Measurements from ENCODE around the gene NACC2. TPM values are rescaled to one million over a fixed set of nuclear protein-coding genes. Genes with fewer than 3 reads are reported as not detected.

NACC2 gene
- total and polyA plus RNA-seq, 2 of the 8 experiments (the other 6 are each of a cell fraction or from before 2014, with no cell fraction given): 8.3 to 14.0 TPM

DNA sequence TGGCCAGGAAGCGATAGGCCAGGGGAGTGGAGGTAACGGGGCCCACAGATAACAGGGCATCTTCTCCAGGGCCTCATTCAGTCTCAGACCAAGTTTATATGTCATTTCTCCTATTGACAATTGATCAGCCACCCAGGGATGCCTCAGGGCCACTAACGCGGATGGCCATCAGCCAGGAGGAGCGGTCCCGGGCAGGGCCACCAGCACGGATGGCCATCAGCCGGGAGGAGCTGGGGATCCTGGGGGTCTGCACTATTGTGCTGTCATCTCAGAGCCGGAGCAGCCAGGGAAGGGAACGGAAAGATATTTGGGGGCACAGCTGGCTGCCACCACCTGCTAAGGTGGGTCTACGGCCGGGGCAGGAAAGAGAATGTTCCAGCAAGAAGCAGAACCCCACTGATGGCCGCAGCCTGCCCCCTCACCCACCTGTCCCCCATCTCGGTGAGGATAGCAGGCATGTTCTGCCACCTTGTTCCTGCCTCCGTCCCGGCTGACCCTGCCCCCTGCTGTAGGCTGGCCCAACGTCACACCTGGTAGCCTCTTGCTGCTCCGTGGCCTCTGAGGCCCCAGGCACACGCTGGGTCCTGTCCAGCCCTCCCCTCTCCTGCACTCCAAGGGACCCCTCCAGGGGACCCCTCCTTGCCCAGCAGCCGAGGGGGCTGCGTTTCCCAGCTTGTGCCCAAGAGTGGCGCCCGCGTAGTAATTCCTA is 112.4 kb downstream of the NACC2 start:
- Histone ChIP-seq H2AK5ac (ENCODE audit: low read depth, low read length) (no peak overlapping the region), H3K56ac (replicated peaks; ENCODE audit: insufficient read length, low read depth, low read length) (no peak overlapping the region), H3K36me3 (ENCODE audit: control insufficient read depth in 2 of 4, insufficient read depth in 4 of 4, low read length in 3 of 4) (no peaks in the 10 kb centered on the region), H2BK120ac (replicated peaks; ENCODE audit: low read depth, low read length) (no peak overlapping the region), H3K4me3 (ENCODE audit: extremely low read depth in 1 of 4, insufficient read depth in 2 of 4, low read depth in 3 of 4, low read length in 4 of 4) (no peak overlapping the region), H3K27me3 (replicated peaks in 1 of 4; ENCODE audit: control insufficient read depth in 3 of 4, extremely low read depth in 1 of 4, insufficient read depth in 3 of 4, low read length in 3 of 4) (no peaks in the 10 kb centered on the region), H3K79me2 (ENCODE audit: control insufficient read depth in 1 of 2, insufficient read depth in 2 of 2, low read length in 2 of 2) (no peaks in the 10 kb centered on the region), H3K27ac (ENCODE audit: low read depth, low read length) (no peak overlapping the region), H4K5ac (ENCODE audit: insufficient read length, low read depth, low read length) (no peak overlapping the region), H3K4ac (replicated peaks; ENCODE audit: insufficient read length, low read depth, low read length) (no peak overlapping the region), H3K18ac (ENCODE audit: extremely low read depth, low read length) (no peak overlapping the region), H2BK15ac (ENCODE audit: low read length) (0 out of 2 replicates have a peak overlapping the region, but pooled peaks have one; percentile 61), H3K14ac (ENCODE audit: insufficient read length) (no peak overlapping the region), H3K23ac (ENCODE audit: insufficient read length) (no peak overlapping the region), H3K9ac (replicated peaks in 1 of 4; ENCODE audit: extremely low read depth in 1 of 4, low read depth in 3 of 4, low read length in 3 of 4) (no peak overlapping the region), H4K91ac (replicated peaks; ENCODE audit: insufficient read length, low read length) (no peak overlapping the region), H4K20me1 (replicated peaks in 1 of 2; ENCODE audit: control insufficient read depth in 1 of 2, insufficient read depth in 2 of 2, low read length in 2 of 2) (no peaks in the 10 kb centered on the region), H3K9me3 (ENCODE audit: insufficient read depth in 2 of 2, low read depth in 1 of 2, low read length in 1 of 2) (no peaks in the 10 kb centered on the region), H2BK20ac (ENCODE audit: low read length) (no peak overlapping the region), H3K23me2 (ENCODE audit: low read depth, low read length) (no peaks in the 10 kb centered on the region), H3K79me1 (ENCODE audit: low read depth, low read length) (no peaks in the 10 kb centered on the region), H2BK12ac (ENCODE audit: low read depth, low read length) (peak overlapping the region; percentile 60; the same call in 1 of the 2 replicates), H2BK5ac (ENCODE audit: low read depth, low read length) (no peak overlapping the region), H4K8ac (ENCODE audit: extremely low read depth, insufficient read depth, low read length) (no peak overlapping the region), H2AFZ (ENCODE audit: low read length) (no peak overlapping the region), H3K4me1 (replicated peaks in 1 of 4; ENCODE audit: control insufficient read depth in 3 of 4, insufficient read depth in 4 of 4, low read length in 3 of 4) (peaks cover 0 to 3% (median 0%) of the 10 kb centered on the region in 4 experiments; a peak in 1 of 7 replicates), H3K4me2 (ENCODE audit: insufficient read depth in 1 of 2, low read depth in 2 of 2, low read length in 2 of 2) (no peak overlapping the region)
- 88% methylated on average over 24 of the region's 24 CpGs; no CpG with 5 or more reads in 1 of the 2 experiments for WGBS, 2 experiments (ENCODE audit: extremely low coverage in 1 of 2, insufficient coverage in 1 of 2, insufficient read length in 1 of 2, insufficient replicate concordance in 2 of 2, low coverage in 1 of 2, low lambda C conversion rate in 2 of 2, missing lambda C conversion rate in 1 of 2)
- FAIRE-seq: no peak
- ChIA-PET POLR2A (ENCODE audit: partially characterized antibody) (no interaction called here), CTCF (ENCODE audit: partially characterized antibody) (interaction anchor here (0.6 to 2.9 kb wide), 4 partner anchors 9 to 105 kb away, joined by 3 to 17 read pairs (median 6); no protein-coding TSS in a partner anchor)
- DNase-seq (ENCODE audit: low read depth in 1 of 2, low spot score in 2 of 2): no peak
- TF ChIP-seq ZNF274 (IDR thresholded peaks at IDR 0.05; ENCODE audit: borderline replicate concordance, extremely low read depth, low read length) (no peak), EZH2 (IDR thresholded peaks at IDR 0.05; ENCODE audit: low read depth, low read length, severe bottlenecking) (no peak), SIRT6 (IDR thresholded peaks at IDR 0.05; ENCODE audit: low read length) (no peak), CBX5 (IDR thresholded peaks at IDR 0.05; ENCODE audit: low read depth, low read length) (no peak), ASH2L (IDR thresholded peaks at IDR 0.05; ENCODE audit: low read length) (no peak), JUND (IDR thresholded peaks at IDR 0.05; ENCODE audit: low read length) (no peak), GTF2F1 (IDR thresholded peaks at IDR 0.05; ENCODE audit: borderline replicate concordance, low read depth, low read length) (no peak), RFX5 (IDR thresholded peaks at IDR 0.05; ENCODE audit: borderline replicate concordance, low read depth, low read length) (no peak), POU5F1 (IDR thresholded peaks at IDR 0.05; ENCODE audit: low read depth, low read length) (no peak), CTCF (IDR thresholded peaks at IDR 0.05; ENCODE audit: control extremely low read depth in 1 of 3, insufficient read depth in 1 of 3, low read depth in 1 of 3, low read length in 3 of 3) (no peak), CBX8 (IDR thresholded peaks at IDR 0.05; ENCODE audit: borderline replicate concordance, low read depth, low read length) (no peak)
